Measurements from ENCODE around the gene ABCA7.

DNA sequence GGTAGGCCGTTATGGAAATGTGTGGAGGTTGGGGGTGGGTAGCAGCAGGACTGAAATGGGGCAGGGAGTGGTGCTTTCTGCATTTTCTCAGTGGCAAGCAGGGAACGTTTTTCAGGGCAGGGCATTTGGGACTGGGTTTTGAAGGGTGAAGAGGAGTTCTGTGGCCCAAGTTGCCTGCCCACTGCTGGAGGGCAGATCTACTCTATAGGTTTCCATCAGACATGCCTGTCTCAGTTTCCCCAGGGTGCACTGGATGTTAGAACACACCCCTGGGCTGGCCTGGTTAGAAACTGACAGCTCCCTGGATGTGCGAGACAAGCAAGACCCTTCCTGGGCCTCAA is 40.6 kb upstream of the ABCA7 start:
- TF ChIP-seq, protein P1, sequence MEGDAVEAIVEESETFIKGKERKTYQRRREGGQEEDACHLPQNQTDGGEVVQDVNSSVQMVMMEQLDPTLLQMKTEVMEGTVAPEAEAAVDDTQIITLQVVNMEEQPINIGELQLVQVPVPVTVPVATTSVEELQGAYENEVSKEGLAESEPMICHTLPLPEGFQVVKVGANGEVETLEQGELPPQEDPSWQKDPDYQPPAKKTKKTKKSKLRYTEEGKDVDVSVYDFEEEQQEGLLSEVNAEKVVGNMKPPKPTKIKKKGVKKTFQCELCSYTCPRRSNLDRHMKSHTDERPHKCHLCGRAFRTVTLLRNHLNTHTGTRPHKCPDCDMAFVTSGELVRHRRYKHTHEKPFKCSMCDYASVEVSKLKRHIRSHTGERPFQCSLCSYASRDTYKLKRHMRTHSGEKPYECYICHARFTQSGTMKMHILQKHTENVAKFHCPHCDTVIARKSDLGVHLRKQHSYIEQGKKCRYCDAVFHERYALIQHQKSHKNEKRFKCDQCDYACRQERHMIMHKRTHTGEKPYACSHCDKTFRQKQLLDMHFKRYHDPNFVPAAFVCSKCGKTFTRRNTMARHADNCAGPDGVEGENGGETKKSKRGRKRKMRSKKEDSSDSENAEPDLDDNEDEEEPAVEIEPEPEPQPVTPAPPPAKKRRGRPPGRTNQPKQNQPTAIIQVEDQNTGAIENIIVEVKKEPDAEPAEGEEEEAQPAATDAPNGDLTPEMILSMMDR (IDR thresholded peaks at IDR 0.05), result no peak
- TF ChIP-seq POLR2A (IDR thresholded peaks at IDR 0.05) (no peak), EP300 (IDR thresholded peaks at IDR 0.05) (no peak)
